GM12878 (cell line): ENCODE measurements around the gene BAIAP2L1. TPM values are rescaled to one million over a fixed set of nuclear protein-coding genes. Genes with fewer than 3 reads are reported as not detected.

Experiments
- ATAC-seq: fragments of 200-7000 bp; cut with Tn5 transposase; 3 replicates; pipeline ENCODE4 v1.9.1; 2020; ENCODE audit warnings: mild to moderate bottlenecking, moderate library complexity
- BruUV-seq: library from RNA; stranded (reverse); fragments of 400-500 nt; replicated peaks from 2 replicates; lab custom pipeline; 2021; lab: Mats Ljungman, UMichigan
- CTCF ChIA-PET: fragments of 300-600 bp; sonication (Branson Sonifier 250); formaldehyde crosslinking; extraction: SDS; loops from one replicate; lab custom pipeline; 2021; ENCODE audit warnings: inconsistent platforms; lab: Yijun Ruan, JAX
- POLR2A ChIA-PET: fragments of 350-600 bp; formaldehyde crosslinking; extraction: SDS; loops from one replicate; lab custom pipeline; 2021; ENCODE audit warnings: inconsistent platforms; lab: Charles Lee
- RAD21 ChIA-PET: fragments of 300-600 bp; sonication (Branson Sonifier 250); formaldehyde crosslinking; loops from one replicate; lab custom pipeline; 2023; ENCODE audit warnings: antibody characterized with exemption; ENCODE audit not compliant: unreplicated experiment; lab: Charles Lee
- SMC1A ChIA-PET: fragments of 300-600 bp; sonication (Branson Sonifier 250); formaldehyde crosslinking; loops from one replicate; lab custom pipeline; 2023; ENCODE audit not compliant: unreplicated experiment, uncharacterized antibody; lab: Charles Lee
- DNase-seq: peaks from one replicate; pipeline ENCODE4 v3.0.0-alpha.2; 2011; ENCODE audit warnings: low read depth, low spot score
- FAIRE-seq: peaks from 3 replicates; lab custom pipeline; 2011; peaks lifted over from hg19 to GRCh38; lab: Jason Lieb, UNC
- H2AFZ ChIP-seq: 2 replicates; pipeline ENCODE4 v1.6.0; 2011; ENCODE audit warnings: low read depth, low read length, control low read depth; ENCODE audit not compliant: control insufficient read depth
- H3K27ac ChIP-seq: 2 replicates; pipeline ENCODE4 v1.5.1; 2011; ENCODE audit warnings: control low read depth; ENCODE audit not compliant: control insufficient read depth, insufficient read depth
- H3K27me3 ChIP-seq, 2 experiments: replicated peaks in 1 of 2; 2 replicates each; pipeline versions ENCODE4 v1.6.0 to v1.6.1; 2011; ENCODE audit warnings: low read length in 1 of 2; ENCODE audit not compliant: control insufficient read depth in 2 of 2, insufficient read depth in 2 of 2
- H3K36me3 ChIP-seq, 2 experiments: 2 replicates each; pipeline ENCODE4 v1.5.1; 2011; ENCODE audit warnings: low read length in 1 of 2; ENCODE audit not compliant: control insufficient read depth in 2 of 2, insufficient read depth in 2 of 2
- H3K4me1 ChIP-seq: 2 replicates; pipeline ENCODE4 v1.6.1; 2011; ENCODE audit warnings: mild to moderate bottlenecking, low read length, moderate library complexity, mixed read lengths; ENCODE audit not compliant: control insufficient read depth, insufficient read depth
- H3K4me2 ChIP-seq: 2 replicates; pipeline ENCODE4 v1.6.0; 2011; ENCODE audit warnings: control low read depth; ENCODE audit not compliant: control insufficient read depth, insufficient read depth
- H3K4me3 ChIP-seq: fragments of 200-600 bp; sonication (generic); 2 replicates; pipeline ENCODE4 v1.5.1; 2016
- H3K79me2 ChIP-seq: 2 replicates; pipeline ENCODE4 v1.6.0; 2011; ENCODE audit warnings: low read length; ENCODE audit not compliant: control insufficient read depth, insufficient read depth
- H3K9ac ChIP-seq: 2 replicates; pipeline ENCODE4 v1.8.0; 2011; ENCODE audit warnings: low read length, control low read depth, mixed read lengths; ENCODE audit not compliant: control insufficient read depth, insufficient read depth
- H3K9me3 ChIP-seq: replicated peaks from 3 replicates; pipeline ENCODE4 v1.5.1; 2011; ENCODE audit warnings: mild to moderate bottlenecking, low read length; ENCODE audit not compliant: control insufficient read depth, insufficient read depth
- H4K20me1 ChIP-seq: 2 replicates; pipeline ENCODE4 v1.6.0; 2011; ENCODE audit not compliant: control insufficient read depth, insufficient read depth
- EED ChIP-seq: sonication (generic); IDR thresholded peaks from 2 replicates; pipeline ENCODE4 v1.6.1; 2016; ENCODE audit warnings: antibody characterized with exemption, low read depth
- GABPA ChIP-seq: IDR thresholded peaks from 2 replicates; pipeline ENCODE4 v1.6.1; 2014; ENCODE audit warnings: antibody characterized with exemption, low read depth, mild to moderate bottlenecking, inconsistent platforms
- LARP7 ChIP-seq: fragments of 450-650 bp; IDR thresholded peaks from 2 replicates; pipeline ENCODE4 v1.6.1; 2017; ENCODE audit warnings: mild to moderate bottlenecking
- MTA3 ChIP-seq: IDR thresholded peaks from 2 replicates; pipeline ENCODE4 v1.6.1; 2012; ENCODE audit warnings: low read length, inconsistent platforms, borderline replicate concordance
- NFIC ChIP-seq: IDR thresholded peaks from 2 replicates; pipeline ENCODE4 v1.6.1; 2012; ENCODE audit warnings: low read depth, mild to moderate bottlenecking, inconsistent platforms, low read length, moderate library complexity
- POLR2A ChIP-seq: IDR thresholded peaks from 2 replicates; pipeline ENCODE4 v1.6.1; 2011; ENCODE audit warnings: low read depth, mild to moderate bottlenecking, low read length
- RAD21 ChIP-seq: IDR thresholded peaks from 2 replicates; pipeline ENCODE4 v1.6.1; 2011; ENCODE audit warnings: mild to moderate bottlenecking, low read depth, low read length, moderate library complexity; ENCODE audit not compliant: insufficient read depth
- SKIL ChIP-seq: fragments of 450-650 bp; IDR thresholded peaks from 2 replicates; pipeline ENCODE4 v1.6.1; 2017; ENCODE audit warnings: mild to moderate bottlenecking, low read depth, inconsistent platforms; ENCODE audit not compliant: poor library complexity, severe bottlenecking
- ZNF207 ChIP-seq: fragments of 450-650 bp; IDR thresholded peaks from 2 replicates; pipeline ENCODE4 v1.6.1; 2014; ENCODE audit warnings: antibody characterized with exemption, mild to moderate bottlenecking, borderline replicate concordance
- WGBS: methylation state at CpG from one replicate; pipeline ENCODE4 v1.1.6; 2016; ENCODE audit warnings: low lambda C conversion rate; ENCODE audit not compliant: insufficient replicate concordance, insufficient coverage; ENCODE audit errors: missing lambda C conversion rate; 5-methylcytosine and 5-hydroxymethylcytosine counted together
- in situ Hi-C: fragments of 300-500 bp; cut with MboI; formaldehyde crosslinking; loops from 9 replicates; pipeline ENCODE4 v1.14.3; 2018; ENCODE audit warnings: mixed read lengths
- intact Hi-C: fragments of 100-400 bp; cut with micrococcal nuclease; formaldehyde crosslinking; loops from one replicate; pipeline ENCODE4 v1.14.2; 2022; ENCODE audit not compliant: unreplicated experiment
- polyA plus RNA-seq, 11 experiments: library from polyadenylated mRNA; depleted of rRNA in 4 of 11; unstranded in 6 of 11; stranded (reverse) in 5 of 11; fragments of >200 nt; fragmentation: Nextera tagmentation in 4 of 11; fragmentation: Illumina TruSeq in 1 of 11; extraction: Ambion mirVana in 4 of 11; extraction: Trizol in 1 of 11; gene quantifications; 1 replicate in 1 of 11; 2 replicates in 10 of 11; pipeline versions ENCODE4 v1.2.1 to v1.2.3, GENCODE V29; 2011 to 2016; ENCODE audit warnings: inconsistent platforms in 2 of 11, missing spikeins in 2 of 11, low read depth in 1 of 11
- total RNA-seq, 4 experiments: library from RNA; depleted of rRNA in 3 of 4; stranded (reverse); fragments of >200 nt in 3 of 4; fragmentation: Illumina TruSeq in 1 of 4; extraction: Trizol in 1 of 4; gene quantifications; 2 replicates each; pipeline versions ENCODE4 v1.2.1 to v1.2.3, GENCODE V29; 2013 to 2021

Gene BAIAP2L1
- total and polyA plus RNA-seq, 10 of the 15 experiments (the other 5 are each of a cell fraction or from before 2014, with no cell fraction given), result 8.9 to 60.2 (median 35.7) TPM

- H3K79me2 ChIP-seq, result peaks cover 49% of the 10 kb centered on the region
- no peak overlapping the region for H3K27ac ChIP-seq
- DNase-seq, result no peak
- in situ Hi-C loops, result no loop called here
- no peaks in the 10 kb centered on the region for H3K4me1 ChIP-seq
- CTCF ChIA-PET, result no interaction called here
- RAD21 ChIA-PET, result no interaction called here
- H2AFZ ChIP-seq, result no peak overlapping the region
- H4K20me1 ChIP-seq, result no peaks in the 10 kb centered on the region
- TF ChIP-seq ZNF207, result no peak
- no peak for TF ChIP-seq LARP7
- TF ChIP-seq EED, result no peak
- no peak for TF ChIP-seq POLR2A
- no peak for TF ChIP-seq GABPA
- no peak for TF ChIP-seq NFIC
- TF ChIP-seq MTA3, result no peak
- H3K9ac ChIP-seq, result no peak overlapping the region
- no peaks in the 10 kb centered on the region; the same call in 2 of the 3 replicates for H3K9me3 ChIP-seq
- FAIRE-seq, result no peak
- BruUV-seq, result no TSS peak
- H3K4me2 ChIP-seq, result no peak overlapping the region
- no peak overlapping the region for H3K4me3 ChIP-seq
- POLR2A ChIA-PET, result no interaction called here
- H3K27me3 ChIP-seq, result no peaks in the 10 kb centered on the region
- SMC1A ChIA-PET, result interaction anchor here (1.2 kb wide), 1 partner anchor 225 kb away, joined by 4 read pairs; no protein-coding TSS in a partner anchor
- 73% methylated on average over 5 of the region's 5 CpGs for WGBS
- ATAC-seq, result no peak
- no peaks in the 10 kb centered on the region for H3K36me3 ChIP-seq
- intact Hi-C loops, result no loop called here
Measured at GRCh38 chr7:98394377-98394836, 6.5 kb downstream of the BAIAP2L1 start.

GRCh38 chr7:98387544-98388226, 13.2 kb downstream of the BAIAP2L1 start:
- DNase-seq, result no peak
- ChIA-PET POLR2A (interaction anchor here (0.5 to 0.7 kb wide), 3 partner anchors 31 to 106 kb away, joined by 3 to 5 read pairs (median 4); no protein-coding TSS in a partner anchor), CTCF (interaction anchor here (0.7 to 1.8 kb wide), 4 partner anchors 10 to 33 kb away, joined by 3 to 5 read pairs (median 4); partner anchors contain the start of gene BAIAP2L1), SMC1A (interaction anchor here (0.5 to 1.5 kb wide), 4 partner anchors 14 to 343 kb away, joined by 3 to 4 read pairs (median 3); partner anchors contain the start of gene BAIAP2L1), RAD21 (no interaction called here)
- in situ Hi-C loops, result no loop called here
- FAIRE-seq, result no peak
- TF ChIP-seq NFIC, result no peak
- TF ChIP-seq SKIL, result no peak
- no peak for TF ChIP-seq RAD21
- H3K79me2 ChIP-seq, result peaks cover 8% of the 10 kb centered on the region
- no peaks in the 10 kb centered on the region for H3K27me3 ChIP-seq
- H3K4me2 ChIP-seq, result no peak overlapping the region
- H3K4me3 ChIP-seq, result no peak overlapping the region
- H3K27ac ChIP-seq, result no peak overlapping the region
- no peak overlapping the region for H3K9ac ChIP-seq
- ATAC-seq, result no peak
- no TSS peak for BruUV-seq
- WGBS, result 79% methylated on average over 9 of the region's 9 CpGs
- no peaks in the 10 kb centered on the region for H4K20me1 ChIP-seq
- H3K36me3 ChIP-seq, result no peaks in the 10 kb centered on the region
- no peaks in the 10 kb centered on the region for H3K9me3 ChIP-seq
- intact Hi-C loops, result no loop called here
- H2AFZ ChIP-seq, result no peak overlapping the region
- no peaks in the 10 kb centered on the region for H3K4me1 ChIP-seq
